DMS153 treated with DMSO at 0.1 percent for 48 hours (cell line): ENCODE results near the gene GLT1D1.
A peak's percentile ranks its signal among the peaks of the same experiment; 100 is the strongest.

Experiments
- DNase-seq: peaks from one replicate; lab custom pipeline; 2025; ENCODE audit not compliant: unreplicated experiment; lab: John Stamatoyannopoulos, UW

Gene GLT1D1

DNA sequence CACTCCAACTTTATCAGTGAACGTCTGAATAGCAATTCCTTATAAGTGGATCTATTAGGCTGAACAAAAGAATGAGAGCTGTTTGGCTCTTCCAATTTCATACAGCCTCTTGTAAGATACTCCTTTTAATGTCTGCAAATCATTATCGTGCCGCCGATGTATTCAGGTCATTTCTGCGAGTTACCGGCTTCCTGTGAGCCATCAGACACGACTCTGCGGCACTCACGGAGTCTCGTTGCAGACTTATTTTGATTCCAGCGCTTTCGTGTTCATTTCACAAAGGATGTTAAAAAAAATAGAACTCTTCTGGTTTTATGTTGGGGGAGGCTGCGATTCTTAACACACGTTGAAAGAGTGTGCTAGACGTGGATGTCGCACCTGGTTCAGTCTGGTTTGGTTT lies 106.6 kb downstream of the GLT1D1 start:
- peak; percentile 27 for DNase-seq

DNA sequence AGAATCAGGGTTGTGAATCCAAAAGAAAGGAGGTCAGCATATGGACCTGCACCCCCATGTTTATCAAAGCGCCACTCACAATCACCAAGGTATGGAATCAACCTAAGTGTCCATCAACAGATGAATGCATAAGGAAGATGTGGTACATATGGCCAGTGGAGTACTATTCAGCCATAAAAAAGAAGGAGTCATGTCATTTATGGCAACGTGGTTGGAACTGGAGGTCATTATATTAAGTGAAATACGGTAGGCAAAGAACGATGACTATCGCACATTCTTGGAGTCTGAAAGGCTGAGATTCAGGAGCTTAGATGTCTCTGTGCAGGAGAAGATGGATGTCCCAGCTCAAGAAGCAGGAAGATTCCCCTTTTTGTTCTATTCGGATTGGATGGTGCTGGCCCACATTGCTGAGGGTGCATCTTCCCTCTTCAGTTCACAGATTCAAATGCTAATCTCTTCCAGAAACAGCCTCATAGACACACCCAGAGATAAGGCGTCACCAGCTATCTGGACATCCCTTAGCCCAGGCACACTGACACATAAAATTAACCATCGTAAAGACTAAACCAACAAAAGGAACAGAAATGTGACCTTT lies 108.1 kb downstream of the GLT1D1 start:
- no peak for DNase-seq

DNA sequence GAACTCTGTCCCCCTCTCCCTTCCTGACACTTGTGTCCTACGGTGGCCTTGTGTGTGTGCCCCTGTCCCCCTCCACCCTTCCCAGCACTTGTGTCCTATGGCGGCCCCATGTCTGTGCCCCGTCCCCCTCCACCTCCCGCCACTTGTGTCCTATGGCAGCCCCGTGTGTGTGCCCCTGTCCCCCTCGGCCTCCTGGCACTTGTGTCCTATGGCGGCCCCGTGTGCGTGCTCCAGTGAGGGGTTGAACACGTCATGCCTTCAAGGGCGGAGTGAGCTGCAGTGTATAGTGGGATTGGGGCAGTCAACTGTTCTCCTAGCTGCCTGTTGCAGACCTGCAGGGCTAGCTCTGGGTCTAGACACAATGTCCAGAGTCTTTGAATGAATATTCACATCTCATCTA lies 108.7 kb downstream of the GLT1D1 start:
- no peak for DNase-seq

DNA sequence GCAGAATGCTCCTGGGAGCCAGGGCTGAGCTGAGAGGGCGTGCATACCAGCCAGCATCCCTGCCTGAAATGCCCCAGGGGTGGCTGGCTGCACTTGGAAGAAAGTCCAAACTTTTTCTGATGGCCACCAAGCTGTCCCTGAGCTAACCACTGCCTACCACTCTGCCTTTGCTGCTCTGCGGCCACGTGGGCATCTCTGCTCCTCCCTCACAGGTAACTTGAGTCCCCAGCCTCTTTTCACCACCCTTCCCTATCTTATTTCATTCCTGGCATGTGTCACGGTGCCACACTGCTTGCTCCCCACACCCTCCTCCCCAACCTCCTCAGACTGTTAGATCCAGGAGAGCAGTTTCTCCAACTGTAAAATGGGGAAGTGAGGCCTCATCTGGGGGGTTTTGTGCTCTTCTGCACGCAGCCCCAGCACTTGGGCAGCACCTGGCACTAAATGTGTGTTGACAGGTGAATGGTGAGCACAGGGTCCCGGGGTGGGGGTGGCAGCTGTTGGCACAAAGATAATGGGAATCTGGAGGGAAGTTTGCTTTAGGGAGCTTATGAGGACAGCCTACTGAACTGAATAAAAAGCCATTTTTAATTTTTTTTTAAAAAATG lies 113.0 kb downstream of the GLT1D1 start:
- no peak for DNase-seq

DNA sequence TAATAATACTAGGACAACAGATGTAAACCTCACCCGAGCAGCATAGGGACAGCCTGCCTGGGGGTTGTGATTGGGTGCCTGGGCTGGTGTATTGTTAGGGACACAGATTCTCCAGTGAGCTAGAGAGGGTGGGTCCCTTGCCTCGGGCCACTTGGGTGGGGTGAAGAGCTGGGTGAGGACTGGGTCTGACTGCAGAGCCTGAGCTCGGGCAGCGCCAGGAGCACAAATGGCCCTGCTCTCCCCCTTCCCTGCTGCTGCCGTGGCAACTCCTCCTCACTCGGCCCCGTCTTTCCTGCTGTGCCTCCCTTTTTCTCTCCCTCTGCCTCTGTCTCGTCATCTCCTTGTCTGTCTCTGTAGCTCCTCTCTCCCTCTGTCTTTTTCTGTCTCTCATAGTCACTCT lies 115.4 kb downstream of the GLT1D1 start:
- no peak for DNase-seq

DNA sequence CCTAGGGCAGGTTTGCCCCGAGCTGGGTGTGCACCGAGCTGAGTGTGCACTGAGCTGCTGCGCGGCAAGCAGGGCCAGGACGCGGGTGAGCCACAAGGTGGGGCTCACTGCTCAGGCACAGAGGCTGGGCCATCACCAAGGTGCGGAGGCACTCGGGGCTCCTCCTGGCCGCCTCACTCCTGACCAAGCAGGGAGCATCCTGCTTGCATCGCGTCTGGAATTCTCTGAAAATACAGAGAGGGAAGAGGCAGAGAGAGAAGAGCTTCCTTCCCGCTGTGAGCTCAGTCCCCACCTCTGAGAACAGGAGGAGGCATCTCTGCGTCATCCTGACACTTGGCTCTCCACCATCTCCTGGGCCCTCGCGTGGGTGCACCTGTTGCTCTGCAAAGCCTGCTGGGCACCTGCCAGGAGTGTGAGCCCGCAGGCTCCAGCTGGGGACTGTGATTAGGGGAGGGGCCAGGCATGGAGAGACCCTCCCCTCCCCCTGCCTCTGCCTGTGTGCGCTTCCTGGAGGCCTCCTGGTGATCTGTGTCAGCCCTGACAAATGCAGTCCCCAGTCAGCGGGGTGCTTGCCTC lies 116.3 kb downstream of the GLT1D1 start:
- DNase-seq = peak; percentile 94

DNA sequence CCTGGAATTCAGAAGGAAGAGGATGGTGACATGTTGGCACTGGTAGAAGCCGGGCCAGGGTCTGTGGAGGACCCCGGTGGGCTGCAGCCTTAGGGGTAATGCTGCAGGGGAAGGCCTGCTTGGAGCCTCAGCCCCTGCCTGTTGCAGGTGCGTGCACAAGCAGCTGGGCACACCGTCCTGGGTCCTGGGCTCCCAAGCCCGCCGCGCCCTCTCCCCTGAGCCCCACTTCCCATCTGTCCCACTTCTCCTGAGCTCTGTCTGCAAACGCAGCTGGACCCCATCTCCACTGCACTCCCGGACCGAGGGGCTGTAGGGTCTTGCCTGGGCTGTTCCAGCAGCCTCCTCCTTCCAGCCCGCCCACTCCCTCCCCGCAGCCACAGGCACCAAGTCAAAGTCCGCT lies 116.8 kb downstream of the GLT1D1 start:
- DNase-seq = no peak

DNA sequence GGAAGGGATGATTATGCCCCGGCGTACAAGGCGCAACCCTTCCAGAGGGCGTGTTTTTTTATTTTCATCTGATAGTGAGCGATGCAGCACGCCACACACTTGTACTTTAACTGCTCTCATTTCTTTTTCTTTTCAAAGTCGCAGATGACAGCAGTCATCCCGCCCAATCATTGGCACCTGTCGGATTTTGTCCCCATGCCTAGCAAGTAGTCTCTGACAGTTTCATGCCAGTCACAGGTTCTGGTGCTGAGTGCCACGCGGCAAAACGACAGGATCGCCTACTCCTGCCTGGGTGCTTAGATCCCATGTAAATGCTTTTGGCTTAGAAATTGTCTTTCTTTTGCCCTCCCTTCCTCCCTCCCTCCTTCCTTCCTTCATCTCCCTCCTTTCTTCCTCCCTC lies 117.7 kb downstream of the GLT1D1 start:
- no peak for DNase-seq

DNA sequence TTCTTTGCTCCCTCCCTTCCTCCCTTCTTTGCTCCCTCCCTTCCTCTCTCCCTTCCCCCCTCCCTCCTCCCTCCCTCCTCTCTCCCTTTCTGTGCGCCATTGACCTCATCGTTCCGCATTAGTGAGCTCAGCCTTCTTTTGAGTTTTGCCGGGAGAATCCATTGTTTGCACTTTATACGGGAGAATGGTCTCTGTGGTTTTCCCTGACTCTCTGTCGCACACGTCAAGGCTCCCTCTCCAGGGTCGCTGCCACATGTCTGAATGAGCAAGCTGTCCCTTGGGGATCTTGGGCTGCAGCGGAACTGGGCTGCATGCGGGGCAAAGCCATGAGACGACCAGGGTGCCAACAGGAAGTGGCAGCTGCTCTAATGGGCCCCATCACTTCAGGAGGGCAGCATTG lies 118.5 kb downstream of the GLT1D1 start:
- peak; percentile 81 for DNase-seq

DNA sequence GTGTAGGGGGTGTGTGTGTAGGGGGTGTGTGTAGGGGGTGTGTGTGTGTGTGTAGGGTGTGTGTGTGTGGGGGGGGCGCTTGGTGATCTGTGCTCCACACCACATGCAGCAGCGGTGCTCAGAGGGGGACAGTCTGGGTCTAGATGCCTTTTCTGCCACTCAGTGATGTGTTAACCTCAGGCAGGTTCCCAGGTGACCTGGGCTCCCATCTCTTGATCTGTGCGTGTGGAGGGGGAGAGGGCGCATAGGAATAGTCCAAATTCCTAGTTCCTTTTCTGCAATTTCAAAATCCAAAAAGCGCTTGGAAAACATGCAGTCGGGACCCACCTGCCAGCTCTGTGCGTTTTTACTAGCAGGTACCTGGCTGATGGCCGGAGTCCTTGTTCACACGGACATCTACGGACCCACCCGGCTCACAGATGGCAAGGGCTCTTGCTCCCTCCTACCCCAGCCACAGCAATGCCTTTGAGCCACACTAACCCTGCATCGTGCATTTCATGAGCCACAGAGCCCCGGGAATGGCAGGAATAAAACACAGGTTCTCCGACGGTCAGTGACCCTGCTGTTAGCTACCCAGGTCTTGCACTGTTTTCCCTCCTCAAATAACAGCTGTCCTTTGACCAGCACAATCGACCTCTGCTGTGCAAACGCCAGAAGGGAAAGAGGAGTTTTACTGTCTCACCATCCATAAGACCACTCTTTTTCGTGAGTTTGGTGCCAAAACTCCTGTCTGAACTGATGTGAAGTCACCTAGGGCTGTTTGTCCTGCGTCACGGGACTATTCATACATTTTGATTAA lies 120.8 kb downstream of the GLT1D1 start:
- no peak for DNase-seq

DNA sequence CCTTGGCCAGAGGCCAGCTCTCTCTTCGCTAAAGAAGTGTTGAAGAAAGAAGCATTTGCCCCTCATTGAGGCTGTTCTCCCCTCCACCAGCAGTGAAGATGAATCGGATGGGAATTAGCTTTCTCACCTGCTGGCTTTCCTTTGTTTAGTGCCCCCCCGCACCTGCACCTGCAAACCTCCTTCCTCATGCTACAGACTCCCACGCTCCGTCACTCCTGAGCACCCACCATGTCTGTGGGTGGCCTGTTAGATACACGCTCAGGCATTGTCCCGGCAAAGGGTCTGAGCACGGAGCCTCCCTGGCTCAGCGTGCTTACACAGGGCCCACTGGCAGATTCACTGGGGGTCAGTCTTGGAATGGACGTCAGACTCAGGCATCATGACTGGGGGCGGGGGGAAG lies 121.6 kb downstream of the GLT1D1 start:
- no peak for DNase-seq

DNA sequence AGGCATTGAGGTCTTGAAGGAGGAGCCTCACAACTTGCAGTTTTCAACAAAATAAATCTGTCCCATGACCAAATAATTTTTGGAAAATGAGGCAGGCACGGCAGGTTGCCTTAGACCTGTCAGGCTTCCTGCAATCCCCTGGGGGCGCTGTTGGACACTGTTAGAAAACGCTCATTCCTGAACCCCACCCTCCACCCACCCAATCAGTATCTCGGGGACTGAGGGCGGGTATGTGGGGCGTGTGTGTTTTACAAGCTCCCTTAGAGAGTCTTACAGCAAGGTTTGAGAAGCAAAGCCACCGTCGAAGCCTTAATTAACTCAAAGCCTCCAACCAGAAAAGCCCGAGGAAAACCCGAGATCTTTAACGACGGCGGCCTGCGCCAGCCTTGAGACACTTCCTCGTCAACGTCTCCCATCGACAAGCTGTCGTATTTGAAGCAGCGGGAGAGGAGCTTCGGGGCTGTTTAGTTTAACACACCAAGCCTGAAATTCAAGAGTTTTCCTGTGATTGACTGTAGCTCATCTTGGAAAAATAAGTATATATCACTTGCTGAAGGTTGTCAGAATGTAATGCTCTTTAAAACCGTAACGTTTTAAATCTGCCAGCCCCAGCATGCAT lies 123.0 kb downstream of the GLT1D1 start:
- DNase-seq = no peak

DNA sequence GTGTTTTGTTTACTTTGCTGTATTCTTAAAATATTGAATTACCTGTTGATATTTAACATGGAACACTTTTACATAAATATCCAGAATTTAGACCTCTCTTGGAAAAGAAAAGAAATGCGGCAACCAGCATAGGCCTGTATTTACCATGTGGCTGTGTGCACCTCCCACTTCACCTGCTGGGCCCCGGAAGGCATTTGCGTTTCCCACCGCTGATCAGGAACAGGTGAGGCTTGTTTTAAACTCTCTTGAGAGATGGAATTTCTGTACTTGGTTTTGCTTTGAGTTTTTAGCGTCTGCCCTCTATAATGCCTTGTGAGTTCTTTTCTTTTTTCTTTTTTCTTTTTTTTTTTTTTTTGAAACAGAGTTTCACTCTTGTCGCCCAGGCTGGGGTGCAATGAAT lies 124.2 kb downstream of the GLT1D1 start:
- no peak for DNase-seq

DNA sequence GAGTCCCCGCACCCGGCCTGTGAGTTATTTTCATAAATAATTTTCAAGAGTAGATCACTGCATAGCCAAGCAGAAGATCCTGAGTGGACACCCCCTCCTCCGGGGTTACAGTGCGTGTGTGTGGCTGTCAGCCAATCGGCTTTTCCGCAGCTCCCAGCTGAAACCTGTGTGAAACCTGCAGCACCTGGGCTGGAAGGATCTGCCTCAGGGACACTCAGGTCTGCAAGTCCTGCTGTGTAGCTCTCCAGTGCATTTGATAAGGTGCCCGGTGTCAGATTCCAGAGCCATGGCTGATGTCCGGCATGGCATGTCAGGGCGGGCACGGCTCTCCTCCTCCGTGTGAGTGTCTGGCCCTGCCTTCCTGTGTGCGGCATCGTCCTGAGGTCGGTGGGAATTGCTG lies 124.8 kb downstream of the GLT1D1 start:
- no peak for DNase-seq

DNA sequence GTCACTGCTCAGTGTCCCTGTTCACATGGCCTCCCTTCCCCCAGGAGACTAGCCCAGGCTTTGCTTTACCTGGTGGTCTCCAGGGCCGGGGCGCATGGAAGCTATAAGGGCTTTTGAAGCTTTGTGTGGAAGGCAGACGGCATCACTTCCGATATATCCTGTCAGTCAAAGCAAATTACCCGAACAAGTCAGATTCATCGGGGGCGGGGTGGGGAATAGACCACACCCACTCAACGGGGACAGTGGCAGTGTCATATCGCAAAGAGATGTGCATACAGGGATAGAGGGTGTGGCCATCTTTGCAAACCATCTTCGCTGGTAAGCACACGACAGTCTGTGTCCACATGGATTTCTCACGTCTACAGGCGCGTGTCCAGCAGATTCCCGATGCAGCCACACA lies 127.3 kb downstream of the GLT1D1 start:
- no peak for DNase-seq

DNA sequence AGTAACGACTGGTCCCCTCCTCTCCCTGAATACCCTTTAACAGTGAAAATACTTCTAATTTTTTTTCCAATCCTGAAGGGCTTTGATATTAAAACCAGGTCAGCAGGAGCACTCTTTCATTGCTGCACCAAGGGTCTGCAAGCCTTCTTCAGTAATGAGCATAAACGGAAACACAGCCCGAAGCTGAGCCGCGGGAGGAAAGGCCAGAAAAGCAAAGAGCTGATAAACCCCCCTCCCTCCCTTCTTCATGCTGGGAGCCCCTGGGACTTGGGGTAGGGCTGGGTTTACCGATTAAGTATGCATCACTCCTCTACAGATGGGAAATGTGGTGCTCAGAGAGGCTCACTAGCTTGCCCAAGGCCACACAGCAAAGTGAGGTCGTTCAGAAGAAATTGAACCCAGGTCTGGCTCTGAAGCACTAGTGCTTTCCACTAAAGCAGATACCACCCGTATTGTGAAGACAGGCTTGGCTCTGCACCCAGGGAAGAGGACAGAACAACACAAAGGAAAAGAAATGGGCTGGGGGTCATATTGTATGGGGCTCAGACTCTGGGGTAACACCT lies 128.8 kb downstream of the GLT1D1 start:
- no peak for DNase-seq

DNA sequence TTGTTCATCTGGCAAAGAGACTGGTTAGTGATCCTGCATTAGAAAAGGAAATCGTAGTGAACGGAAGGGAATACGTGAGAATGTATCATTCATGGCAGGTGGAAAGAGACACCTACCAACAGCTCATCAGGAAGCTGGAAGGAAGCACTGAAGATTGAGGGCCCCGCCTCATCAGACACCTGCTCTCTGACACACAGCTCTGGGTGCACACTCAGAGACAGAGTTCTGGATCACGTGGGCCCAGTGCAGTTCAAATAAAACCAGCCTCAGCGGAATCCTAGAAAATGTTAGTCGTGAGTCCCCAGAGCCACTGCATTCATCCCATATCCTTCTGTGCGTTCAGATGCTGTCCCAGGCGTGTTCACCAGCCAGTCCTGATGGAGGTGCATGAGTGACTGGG lies 129.7 kb downstream of the GLT1D1 start:
- no peak for DNase-seq

DNA sequence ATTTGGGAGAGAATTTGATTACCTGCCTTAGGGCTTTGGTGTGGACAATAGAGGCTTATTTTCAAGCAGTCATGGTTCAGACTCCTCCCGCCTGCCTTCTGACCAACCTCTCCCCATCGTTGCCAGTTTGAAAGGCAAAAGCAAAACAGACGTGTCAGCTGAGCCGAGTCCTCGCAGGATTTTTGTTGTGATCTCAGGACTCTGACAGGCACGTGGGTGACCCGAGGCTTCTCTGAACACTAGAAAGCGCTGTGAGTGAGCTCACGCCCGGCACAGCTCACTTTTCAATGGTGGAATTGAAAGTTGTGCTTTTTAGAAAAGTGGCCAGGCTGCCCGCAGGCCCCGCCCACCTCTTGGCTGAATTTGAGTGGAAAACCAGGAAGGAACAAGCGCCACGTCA lies 130.1 kb downstream of the GLT1D1 start:
- no peak for DNase-seq

DNA sequence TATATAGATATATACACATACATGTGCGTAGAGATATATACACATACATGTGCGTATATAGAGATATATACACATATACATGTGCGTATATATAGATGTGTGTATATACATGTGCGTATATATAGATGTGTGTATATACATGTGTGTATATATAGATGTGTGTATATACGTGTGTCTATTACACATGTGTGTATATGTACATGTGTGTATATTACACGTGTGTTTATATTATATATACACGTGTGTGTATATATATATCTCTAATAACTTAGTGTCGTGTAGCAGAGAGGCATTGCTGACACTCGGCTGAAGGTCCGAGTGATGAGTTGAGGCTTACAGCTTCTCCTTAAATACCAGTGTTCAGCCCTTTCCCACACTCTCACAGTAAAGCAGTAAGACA lies 133.7 kb downstream of the GLT1D1 start:
- DNase-seq = no peak

DNA sequence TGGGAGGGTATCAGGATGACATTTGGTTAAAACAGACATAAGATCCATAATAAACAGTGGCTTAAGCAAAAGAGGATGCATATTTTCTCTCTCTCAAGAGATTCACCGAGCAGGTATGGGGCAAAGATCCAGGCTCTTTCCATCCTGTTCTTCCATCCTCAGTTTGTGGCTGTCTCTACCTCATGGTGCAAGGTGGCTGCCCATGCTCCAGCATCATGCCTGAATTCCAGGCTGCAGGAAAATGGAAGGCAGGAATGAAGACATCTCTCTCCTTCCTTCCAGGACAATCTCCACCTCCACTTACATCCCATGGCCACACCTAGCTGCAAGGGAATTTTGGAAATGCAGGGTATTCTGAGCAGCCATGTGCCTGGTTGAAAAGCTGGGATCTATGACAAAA lies 136.0 kb downstream of the GLT1D1 start:
- no peak for DNase-seq

DNA sequence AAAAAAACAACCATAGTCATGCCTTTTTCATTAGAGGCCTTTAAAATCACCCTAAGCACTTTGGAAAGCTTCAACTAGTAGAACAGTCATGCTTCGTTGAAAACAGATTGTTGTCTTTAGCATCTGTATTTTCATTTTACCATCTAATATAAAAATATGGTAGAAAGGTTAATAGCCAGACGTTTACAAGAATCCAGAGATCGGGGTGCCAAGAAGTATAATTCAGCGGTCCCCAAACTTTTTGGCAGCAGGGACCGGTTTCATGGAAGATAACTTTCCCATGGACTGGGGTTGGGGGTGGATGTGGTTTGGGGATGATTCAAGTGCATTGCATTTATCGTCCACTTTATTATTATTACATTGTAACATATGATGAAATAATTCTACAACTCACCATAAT lies 138.4 kb downstream of the GLT1D1 start:
- no peak for DNase-seq
